ENCODE results near the gene GSTA3.

- TF ChIP-seq CTCF (IDR thresholded peaks at IDR 0.05; ENCODE audit: borderline replicate concordance, extremely low read depth, low read length, poor library complexity, severe bottlenecking) = no peak
- TF ChIP-seq EZH2 (IDR thresholded peaks at IDR 0.05; ENCODE audit: borderline replicate concordance, low read depth, low read length, severe bottlenecking) = no peak
These were observed 49.2 kb upstream of the GSTA3 start for GRCh38 chr6:52958546-52959255.
